ENCODE data around the gene ARAP3.
A peak's percentile ranks its signal among the peaks of the same experiment; 100 is the strongest.

The ARAP3 gene

GRCh38 chr5:141703133-141703561 is 21.1 kb upstream of the ARAP3 start:
- DNase-seq (ENCODE audit: low spot score), result no peak

GRCh38 chr5:141701360-141702119 is 19.5 kb upstream of the ARAP3 start:
- DNase-seq (ENCODE audit: low spot score), result no peak

DNA sequence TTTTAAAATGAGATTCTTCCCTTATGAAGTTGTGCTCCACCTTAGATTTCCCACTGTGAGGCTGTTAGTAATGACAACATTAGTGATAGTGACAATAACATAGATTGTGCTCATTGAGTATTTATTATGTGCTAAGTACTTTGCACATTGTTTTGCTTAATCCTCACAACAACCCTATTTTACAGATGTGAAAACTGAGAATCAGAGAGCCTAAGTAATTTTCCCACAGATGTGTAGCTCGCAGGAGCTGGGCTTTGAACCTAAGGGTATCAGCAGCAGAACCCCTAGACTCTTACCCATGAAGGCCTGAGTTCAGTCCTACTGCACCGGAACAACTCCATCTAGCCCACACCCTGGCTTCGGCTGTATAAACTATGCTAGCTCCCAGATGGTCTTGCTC is 15.6 kb upstream of the ARAP3 start:
- no peak for DNase-seq (ENCODE audit: low spot score)

- no peak for DNase-seq (ENCODE audit: low spot score)
Observed at GRCh38 chr5:141696431-141696830, 14.4 kb upstream of the ARAP3 start.

- DNase-seq (ENCODE audit: low spot score), result no peak
Observed at GRCh38 chr5:141695627-141696215, 13.7 kb upstream of the ARAP3 start.

DNA sequence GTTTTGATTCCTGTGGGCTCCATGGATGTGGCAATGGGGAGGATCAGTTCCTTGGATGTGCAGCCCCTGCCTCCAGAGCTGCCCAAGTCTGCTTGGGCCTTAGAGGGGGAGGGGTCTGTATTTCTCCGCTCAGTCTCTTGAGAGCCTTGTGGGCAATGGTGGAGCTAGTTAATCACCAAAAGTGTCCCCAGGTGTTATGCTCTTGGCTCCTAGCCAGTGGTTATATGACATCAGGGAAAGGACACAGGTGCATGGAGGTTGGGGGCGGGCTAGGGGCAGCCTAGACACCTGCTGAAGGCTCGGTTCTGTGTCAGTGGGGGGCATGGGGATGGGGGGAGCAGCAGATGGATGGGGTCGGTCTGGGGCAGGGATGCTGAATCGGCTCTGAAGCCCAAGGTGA is 12.4 kb upstream of the ARAP3 start:
- no peak for DNase-seq (ENCODE audit: low spot score)

DNA sequence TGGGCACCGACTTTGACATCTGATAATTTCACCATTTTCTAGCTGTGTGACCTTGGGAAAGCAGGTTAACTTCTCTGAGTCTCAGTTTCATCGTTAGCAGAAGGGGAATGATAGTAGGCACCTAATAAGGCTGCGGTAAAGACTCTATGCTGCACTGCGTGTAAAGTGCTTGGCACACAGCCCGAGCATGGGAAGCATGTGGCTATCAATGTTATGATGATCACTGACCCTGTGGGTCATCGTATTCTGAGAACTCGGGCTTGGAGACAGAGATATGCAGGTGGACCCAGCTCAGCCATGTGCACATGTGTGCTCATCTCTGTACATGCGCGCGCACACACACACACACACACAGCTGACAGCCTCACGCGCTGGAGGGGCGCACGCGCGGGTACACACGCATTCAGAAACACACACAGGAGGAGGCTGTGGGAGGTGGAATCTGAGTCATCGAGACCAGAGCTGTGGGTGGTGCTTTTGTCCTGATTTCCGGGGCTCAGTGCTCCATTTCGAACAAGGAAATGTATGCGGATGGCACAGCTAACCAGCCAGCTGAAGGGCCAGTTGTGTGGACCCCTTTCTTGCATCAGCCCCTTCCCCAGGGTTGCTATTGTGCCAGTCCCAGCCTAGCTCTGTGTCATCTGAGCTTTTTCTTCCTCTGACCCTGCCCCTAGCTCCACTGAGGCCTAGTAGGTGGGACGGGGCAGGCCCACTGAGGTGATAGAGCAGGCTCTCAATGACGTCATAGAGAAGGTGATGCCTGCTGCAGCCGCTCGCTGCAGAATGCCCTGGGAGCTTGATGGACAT is 11.1 kb upstream of the ARAP3 start:
- no peak for DNase-seq (ENCODE audit: low spot score)

- DNase-seq (ENCODE audit: low spot score), result no peak
Observed at GRCh38 chr5:141692533-141692888, 10.5 kb upstream of the ARAP3 start.

DNA sequence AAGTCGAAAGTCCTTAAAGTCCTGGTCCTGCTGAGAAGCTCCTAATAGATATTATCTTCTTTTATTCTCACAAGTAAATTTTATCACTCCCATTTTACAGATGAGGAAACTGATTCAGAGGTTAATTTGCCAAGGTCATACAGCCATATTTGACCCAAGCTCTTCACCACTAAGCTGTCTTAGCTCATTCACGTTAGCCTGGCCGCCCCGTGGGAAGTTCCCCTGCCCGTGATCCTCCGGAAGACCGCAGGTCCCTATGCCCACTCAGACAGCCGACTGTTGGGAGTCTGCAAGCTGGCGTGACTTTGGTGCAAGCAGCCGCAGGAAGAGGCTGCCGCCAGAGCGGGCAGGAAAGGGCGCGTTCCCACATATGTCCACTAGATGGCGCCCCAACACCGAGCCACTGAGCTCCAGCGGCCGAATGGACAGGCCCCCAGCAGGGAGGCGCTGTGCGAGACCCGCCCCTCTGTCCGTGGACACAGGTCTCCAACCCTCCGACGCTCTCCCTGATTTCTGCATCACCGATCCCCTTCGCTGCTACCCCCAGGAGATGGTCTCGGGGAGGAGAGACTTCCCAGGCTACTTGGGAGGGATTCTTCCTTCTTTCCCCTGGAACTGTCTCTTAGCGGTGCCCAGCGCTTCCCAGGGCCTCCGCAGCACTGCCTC is 10.0 kb upstream of the ARAP3 start:
- peak; percentile 70 for DNase-seq (ENCODE audit: low spot score)

- DNase-seq (ENCODE audit: low spot score), result no peak
Observed at GRCh38 chr5:141691286-141691866, 9.3 kb upstream of the ARAP3 start.

DNA sequence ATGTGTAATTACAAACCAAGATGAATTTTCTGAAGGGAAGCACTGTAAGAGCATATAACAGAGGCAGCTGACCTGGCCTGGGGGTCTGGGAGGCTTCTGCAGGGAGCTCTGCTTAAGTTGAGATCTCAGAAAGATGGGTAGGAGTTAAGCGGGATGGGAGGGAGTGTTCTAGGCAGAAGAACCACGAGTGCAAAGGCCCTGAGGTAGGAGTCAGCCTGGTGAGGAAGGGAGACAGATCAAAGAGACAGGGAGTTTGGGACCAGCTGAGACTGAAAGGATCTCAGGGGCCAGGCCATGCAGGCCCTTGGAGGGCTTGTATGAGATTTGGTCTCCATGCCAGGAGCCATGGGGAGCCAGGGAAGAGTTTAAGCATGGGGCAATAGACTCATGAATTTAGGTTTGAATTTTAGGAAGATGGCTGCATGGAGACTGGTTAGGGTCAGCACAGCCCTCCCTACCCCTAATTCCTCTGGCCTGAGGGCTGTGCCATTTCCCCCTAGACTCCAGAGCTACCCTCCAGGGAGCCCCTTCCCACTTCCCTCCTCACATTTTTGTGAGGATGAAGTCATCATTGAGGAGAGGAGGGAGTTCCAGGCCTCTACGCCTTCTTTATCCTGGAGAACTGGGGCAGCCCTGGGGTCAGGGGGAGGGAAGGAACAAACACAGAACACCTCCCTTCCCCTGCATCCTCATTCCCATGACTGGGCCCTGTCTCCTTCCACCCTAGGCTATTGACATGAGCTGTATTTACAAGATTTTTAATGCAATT is 4.8 kb upstream of the ARAP3 start:
- no peak for DNase-seq (ENCODE audit: low spot score)

DNA sequence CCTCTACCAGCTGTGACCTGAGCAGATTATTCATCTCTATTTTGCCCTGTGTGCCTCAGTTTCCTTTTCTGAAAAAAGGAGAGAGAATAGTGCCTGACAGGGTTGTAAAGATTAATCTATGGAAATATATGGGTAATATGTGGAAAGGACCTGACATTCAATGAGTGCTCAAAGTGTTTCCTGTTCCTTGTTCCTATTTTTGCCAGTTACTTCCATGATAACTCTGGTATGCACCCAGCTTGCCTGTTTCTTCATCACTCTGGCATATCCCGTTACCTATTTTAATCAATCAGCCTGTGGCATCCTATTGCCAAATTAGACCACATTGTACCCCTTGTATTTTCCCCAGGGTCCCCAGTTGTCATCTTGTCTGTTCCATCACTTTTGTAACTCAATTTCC is 3.6 kb upstream of the ARAP3 start:
- DNase-seq (ENCODE audit: low spot score), result no peak

DNA sequence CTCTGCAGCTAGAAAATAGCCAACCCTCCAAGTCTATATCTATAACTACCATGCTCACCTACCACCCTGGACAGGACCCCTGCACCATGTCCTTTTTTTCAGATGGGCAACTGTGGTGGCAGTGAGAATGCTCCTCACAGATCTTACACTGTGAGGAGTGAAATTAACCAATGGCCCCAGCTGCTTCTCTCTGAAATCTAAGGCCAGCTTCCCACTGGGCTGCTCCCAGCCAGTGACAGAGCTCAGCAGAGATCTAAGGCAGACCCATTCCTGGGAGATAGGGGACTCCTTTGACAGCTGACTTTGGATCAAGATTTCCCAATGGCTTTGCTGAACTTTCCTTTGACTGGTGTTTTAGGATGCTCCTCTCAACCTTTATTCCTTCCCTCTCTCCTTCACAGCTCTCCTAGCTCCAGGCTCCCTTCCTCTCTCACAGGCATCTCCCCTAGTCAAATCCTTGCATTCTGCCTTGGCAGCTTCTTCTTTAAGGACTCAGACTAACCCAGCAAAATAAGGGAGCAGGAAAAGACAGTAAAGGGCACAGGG is 1.6 kb upstream of the ARAP3 start:
- DNase-seq (ENCODE audit: low spot score), result no peak

DNA sequence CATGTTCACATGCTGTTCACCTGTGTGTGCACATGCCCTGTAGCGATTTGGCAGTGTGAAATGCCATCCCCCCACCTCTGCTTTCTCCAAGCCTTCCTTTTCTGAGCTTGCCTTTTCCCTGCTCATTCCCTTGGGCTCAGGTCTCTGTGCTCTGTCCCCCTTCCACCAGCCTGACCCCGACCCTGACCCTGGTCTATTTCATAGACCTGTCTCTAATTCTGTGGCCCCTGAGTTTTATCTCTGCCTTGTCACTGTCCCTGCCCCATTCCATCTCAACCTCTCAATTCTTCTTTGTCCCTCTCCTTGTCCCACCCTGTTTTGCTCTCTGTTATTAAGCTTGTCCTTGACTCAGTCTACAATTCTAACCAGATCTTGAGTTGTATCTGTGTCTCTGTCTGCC is 735 bp downstream of the ARAP3 start:
- DNase-seq (ENCODE audit: low spot score), result no peak

- DNase-seq (ENCODE audit: low spot score), result peak; percentile 87
Observed at GRCh38 chr5:141680751-141681201, 1.3 kb downstream of the ARAP3 start.

DNA sequence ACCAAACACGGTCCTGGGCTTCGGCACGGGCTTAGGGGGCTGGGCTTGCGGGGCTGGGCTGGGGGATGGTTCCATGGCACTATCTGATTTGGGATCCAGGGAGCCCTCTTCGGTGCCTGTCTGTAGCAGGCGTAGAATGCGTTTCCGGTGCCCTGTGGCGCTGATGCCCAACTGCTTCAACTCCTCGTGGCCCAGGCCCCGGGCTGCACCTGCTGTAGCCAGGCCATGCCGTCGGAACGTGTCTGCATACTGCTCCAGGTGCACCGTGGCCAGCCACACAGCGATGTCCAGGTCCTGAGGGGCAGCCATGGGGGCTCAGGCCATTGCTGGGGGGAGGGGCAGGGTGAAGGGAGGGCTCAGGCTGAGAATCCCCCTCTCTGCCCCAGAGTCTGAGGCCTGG is 1.9 kb downstream of the ARAP3 start:
- no peak for DNase-seq (ENCODE audit: low spot score)

GRCh38 chr5:141677415-141677814 is 4.6 kb downstream of the ARAP3 start:
- DNase-seq (ENCODE audit: low spot score), result peak; percentile 58

DNA sequence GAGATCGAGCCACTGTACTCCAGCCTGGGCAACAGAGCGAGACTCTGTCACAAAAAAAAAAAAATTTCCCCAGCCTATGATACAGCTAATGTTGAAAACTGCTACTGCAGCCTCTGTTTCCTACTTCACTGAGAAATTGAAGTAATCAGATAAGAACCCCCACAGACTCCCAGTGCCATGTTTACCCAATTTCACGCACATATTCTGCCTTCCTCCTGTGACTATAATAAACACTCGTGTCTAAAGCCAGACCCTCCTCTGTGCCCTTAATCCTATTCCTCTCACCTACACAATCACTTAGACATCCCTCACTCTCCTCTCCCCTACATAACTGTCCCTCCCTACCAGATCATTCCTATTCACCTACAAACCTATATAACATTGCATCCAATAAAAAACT is 6.4 kb downstream of the ARAP3 start:
- DNase-seq (ENCODE audit: low spot score), result no peak

DNA sequence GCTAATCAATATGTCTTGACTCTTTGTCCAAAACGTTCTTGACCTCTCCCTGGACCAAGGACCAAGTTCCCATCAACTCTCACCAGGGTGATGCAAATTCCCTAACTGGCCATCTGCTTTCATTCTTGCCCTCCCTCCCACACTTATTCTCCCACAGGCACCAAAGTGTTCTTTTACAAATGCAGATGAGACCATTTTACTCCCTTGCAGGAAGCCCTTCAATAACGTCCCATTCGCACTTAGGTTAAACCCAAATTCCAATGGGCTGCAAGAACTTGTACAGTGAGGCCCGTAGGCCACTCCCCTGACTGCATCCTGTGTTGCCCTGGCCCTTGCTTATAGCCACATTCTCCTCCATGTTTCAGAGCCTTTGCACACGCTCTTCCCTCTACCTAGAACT is 7.3 kb downstream of the ARAP3 start:
- no peak for DNase-seq (ENCODE audit: low spot score)

Measured in SK-N-DZ (cell line).